Measurements from ENCODE around the gene TGFA.

TGFA gene

DNA sequence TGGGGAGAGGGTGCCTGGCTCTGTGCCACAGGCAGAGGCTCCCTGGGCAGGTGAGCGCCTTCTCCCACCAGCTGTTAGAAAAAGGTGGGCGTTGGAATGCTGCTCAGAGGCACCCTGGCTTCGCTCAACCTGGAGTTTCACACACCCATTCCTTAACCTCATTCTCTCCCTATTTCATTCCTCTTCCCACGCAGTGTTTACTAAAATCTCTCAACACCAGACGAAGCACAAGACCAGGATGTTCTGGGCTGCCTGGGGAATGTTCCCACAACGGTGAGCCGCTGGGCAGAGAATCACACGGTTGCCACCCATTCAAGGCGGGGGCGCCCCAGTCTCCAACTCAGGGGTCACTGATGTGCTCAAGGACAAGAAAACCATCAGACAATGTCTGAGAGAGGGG, 64.5 kb downstream of the TGFA start:
- DNase-seq (ENCODE audit: low read depth) = no peak
- H3K4me3 ChIP-seq (ENCODE audit: low read length) = no peak overlapping the region
- TF ChIP-seq, protein P1, sequence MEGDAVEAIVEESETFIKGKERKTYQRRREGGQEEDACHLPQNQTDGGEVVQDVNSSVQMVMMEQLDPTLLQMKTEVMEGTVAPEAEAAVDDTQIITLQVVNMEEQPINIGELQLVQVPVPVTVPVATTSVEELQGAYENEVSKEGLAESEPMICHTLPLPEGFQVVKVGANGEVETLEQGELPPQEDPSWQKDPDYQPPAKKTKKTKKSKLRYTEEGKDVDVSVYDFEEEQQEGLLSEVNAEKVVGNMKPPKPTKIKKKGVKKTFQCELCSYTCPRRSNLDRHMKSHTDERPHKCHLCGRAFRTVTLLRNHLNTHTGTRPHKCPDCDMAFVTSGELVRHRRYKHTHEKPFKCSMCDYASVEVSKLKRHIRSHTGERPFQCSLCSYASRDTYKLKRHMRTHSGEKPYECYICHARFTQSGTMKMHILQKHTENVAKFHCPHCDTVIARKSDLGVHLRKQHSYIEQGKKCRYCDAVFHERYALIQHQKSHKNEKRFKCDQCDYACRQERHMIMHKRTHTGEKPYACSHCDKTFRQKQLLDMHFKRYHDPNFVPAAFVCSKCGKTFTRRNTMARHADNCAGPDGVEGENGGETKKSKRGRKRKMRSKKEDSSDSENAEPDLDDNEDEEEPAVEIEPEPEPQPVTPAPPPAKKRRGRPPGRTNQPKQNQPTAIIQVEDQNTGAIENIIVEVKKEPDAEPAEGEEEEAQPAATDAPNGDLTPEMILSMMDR (conservative IDR thresholded peaks at IDR 0.05; ENCODE audit: low read depth, low read length) = no peak

DNA sequence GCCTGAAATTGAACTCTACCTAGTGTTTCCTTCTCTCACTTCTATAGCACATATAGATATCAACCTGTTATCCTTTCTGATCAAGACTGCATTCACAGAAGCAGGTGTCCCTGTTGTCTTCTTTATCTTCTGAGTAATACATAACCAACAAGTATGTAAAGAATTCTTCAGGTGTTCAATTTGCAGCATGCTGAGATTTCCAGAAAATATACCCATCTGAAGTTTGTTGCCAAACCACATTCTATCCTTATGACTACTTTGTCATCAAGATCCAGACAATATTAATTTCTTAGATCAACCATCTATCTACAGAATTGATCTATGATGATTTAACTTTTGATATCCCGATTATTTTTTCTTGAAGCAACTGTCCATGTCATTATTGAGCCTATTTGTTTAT, 69.5 kb downstream of the TGFA start:
- no peak for DNase-seq (ENCODE audit: low read depth)
- TF ChIP-seq, protein P1 (conservative IDR thresholded peaks at IDR 0.05; ENCODE audit: low read depth, low read length) = no peak

DNA sequence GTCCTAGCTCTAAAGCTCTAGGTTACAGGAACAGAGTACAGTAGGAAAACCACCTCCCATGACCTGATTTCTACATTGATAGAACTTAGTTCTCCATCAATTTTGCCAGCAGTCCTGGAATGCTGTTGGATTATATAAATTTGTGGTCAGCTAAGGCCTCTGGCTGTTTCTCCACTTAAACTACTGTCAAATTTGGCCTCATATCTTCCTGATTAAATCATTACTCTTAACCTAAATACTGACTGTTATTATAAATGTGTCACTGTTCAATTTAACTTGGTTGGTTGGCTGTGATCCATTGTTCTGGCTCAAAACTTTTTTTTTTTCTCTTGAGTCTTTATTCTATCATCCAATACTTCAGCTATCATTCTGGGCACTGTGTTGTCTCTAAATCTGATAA, 71.2 kb downstream of the TGFA start:
- TF ChIP-seq, protein P1 (conservative IDR thresholded peaks at IDR 0.05; ENCODE audit: low read depth, low read length) = no peak
- H3K4me3 ChIP-seq (ENCODE audit: low read length) = no peak overlapping the region
- DNase-seq (ENCODE audit: low read depth) = peak; percentile 2

More for the DNA sequence above, 69.5 kb downstream of the TGFA start:
- no peak overlapping the region for H3K4me3 ChIP-seq (ENCODE audit: low read length)

DNA sequence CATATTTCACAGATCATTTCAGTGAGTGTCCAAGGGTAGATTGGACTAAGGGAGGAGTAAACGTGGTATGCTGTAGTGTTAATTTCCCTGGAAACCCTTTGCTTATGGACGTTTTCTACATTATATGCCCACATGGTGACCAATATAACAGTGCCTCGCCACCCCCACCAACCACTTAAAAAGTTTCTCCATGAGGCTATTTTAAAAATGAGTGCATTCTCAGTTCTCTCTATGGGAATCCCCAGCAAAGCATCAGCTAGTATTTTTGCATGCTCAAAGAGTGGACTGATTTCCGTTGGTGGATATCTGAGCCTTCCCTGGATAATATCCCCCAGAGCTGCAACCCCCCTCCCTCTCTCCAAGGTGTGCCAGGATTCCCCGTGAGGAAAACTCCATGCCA, 73.2 kb downstream of the TGFA start:
- DNase-seq (ENCODE audit: low read depth) = no peak
- TF ChIP-seq, protein P1 (conservative IDR thresholded peaks at IDR 0.05; ENCODE audit: low read depth, low read length) = no peak
- H3K4me3 ChIP-seq (ENCODE audit: low read length) = no peak overlapping the region

DNA sequence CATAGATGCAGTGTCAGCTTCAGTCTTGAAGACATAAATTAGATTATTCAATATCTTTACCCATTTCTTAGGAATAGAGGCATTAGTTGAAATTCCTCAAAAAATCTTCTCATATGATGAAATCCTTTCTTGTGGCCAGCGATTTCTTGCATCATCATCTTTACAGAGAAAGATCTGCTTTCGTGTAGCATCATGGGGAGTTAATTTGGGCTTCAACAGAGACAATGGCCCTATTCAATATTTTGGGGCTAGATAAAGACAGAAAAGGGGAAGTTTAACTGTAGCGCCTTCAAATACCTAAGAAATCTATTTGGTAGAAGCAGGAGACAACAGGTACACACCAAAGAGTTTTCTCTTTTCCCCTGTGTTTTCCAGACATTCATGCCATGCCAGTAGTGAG, 73.8 kb downstream of the TGFA start:
- TF ChIP-seq, protein P1 (conservative IDR thresholded peaks at IDR 0.05; ENCODE audit: low read depth, low read length) = no peak
- no peak for DNase-seq (ENCODE audit: low read depth)
- no peak overlapping the region for H3K4me3 ChIP-seq (ENCODE audit: low read length)

DNA sequence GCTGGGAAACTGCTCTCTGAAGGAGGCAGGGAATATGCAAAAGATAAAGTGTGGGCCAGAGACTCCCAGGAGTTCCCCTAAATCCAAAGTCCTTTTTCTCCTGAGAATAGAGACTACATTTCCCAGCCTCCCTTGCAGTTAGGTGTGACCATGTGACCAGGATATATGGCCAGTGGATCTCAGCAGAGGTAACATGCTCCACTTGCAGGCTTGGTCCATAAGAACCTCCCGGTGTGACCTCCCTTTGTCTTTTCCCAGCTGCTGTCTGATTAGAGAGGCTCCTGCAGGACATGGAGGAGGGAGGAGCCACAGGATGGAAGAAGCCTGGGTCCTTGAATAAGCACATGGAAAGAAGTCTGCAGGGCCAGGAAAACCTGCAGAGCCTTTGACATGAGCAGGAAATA, 76.2 kb downstream of the TGFA start:
- TF ChIP-seq, protein P1 (conservative IDR thresholded peaks at IDR 0.05; ENCODE audit: low read depth, low read length) = no peak
- H3K4me3 ChIP-seq (ENCODE audit: low read length) = no peak overlapping the region
- no peak for DNase-seq (ENCODE audit: low read depth)

DNA sequence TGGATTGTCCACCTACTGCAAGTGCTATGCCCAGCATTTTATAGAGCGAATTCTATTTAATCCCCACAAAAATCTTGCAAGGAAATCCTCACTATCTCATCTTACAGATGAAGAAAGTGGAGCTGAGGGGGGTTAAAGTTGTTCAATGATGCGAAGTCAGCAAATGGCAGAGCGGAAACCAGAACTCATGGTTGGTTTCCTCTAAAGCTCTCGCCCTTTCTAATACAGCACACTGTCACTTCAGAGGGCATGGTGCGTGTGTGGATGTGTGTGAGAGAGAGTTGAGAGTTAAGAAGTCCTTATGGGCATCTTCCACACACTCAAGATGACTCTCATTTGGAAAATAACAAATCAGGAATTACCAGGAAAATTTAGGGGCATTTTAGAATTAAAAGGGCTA, 78.4 kb downstream of the TGFA start:
- no peak overlapping the region for H3K4me3 ChIP-seq (ENCODE audit: low read length)
- DNase-seq (ENCODE audit: low read depth) = no peak
- TF ChIP-seq, protein P1 (conservative IDR thresholded peaks at IDR 0.05; ENCODE audit: low read depth, low read length) = no peak

Data from retinal pigment epithelial cell (primary cell).